HG03159 (cell line): Measurements from ENCODE around the gene CTBP2.

Source experiments
- ATAC-seq: cut with Tn5 transposase; IDR thresholded peaks from one replicate; pipeline ENCODE4 v1.9.1; 2021; ENCODE audit warnings: mild to moderate bottlenecking, moderate library complexity; ENCODE audit not compliant: unreplicated experiment

CTBP2 gene

GRCh38 chr10:125159932-125160855 lies at the start of gene CTBP2:
Gene CTBP2 (minus strand): TSS chr10:125160563.
- ATAC-seq: no peak

GRCh38 chr10:125209591-125210355 lies 49.4 kb upstream of the CTBP2 start:
- no peak for ATAC-seq

- ATAC-seq: no peak
Observed at GRCh38 chr10:125208854-125209565, 48.6 kb upstream of the CTBP2 start.

GRCh38 chr10:125206623-125207022 lies 46.3 kb upstream of the CTBP2 start:
- no peak for ATAC-seq

GRCh38 chr10:125205431-125205830 lies 45.1 kb upstream of the CTBP2 start:
- no peak for ATAC-seq

- ATAC-seq: no peak
Observed at GRCh38 chr10:125204400-125204799, 44.0 kb upstream of the CTBP2 start.

- no peak for ATAC-seq
Observed at GRCh38 chr10:125203186-125203800, 42.9 kb upstream of the CTBP2 start.

- ATAC-seq: no peak
Observed at GRCh38 chr10:125201791-125202622, 41.6 kb upstream of the CTBP2 start.

- peak; percentile 95 for ATAC-seq
Observed at GRCh38 chr10:125201108-125201524, 40.8 kb upstream of the CTBP2 start.

GRCh38 chr10:125200396-125200795 lies 40.0 kb upstream of the CTBP2 start:
- ATAC-seq: no peak

- ATAC-seq: no peak
Observed at GRCh38 chr10:125199270-125199669, 38.9 kb upstream of the CTBP2 start.

GRCh38 chr10:125194814-125195213 lies 34.5 kb upstream of the CTBP2 start:
- no peak for ATAC-seq

GRCh38 chr10:125193306-125193877 lies 33.0 kb upstream of the CTBP2 start:
- no peak for ATAC-seq

- no peak for ATAC-seq
Observed at GRCh38 chr10:125192620-125193019, 32.3 kb upstream of the CTBP2 start.

- ATAC-seq: no peak
Observed at GRCh38 chr10:125192005-125192404, 31.6 kb upstream of the CTBP2 start.

GRCh38 chr10:125190946-125191345 lies 30.6 kb upstream of the CTBP2 start:
- ATAC-seq: no peak

- ATAC-seq: no peak
Observed at GRCh38 chr10:125190414-125190813, 30.1 kb upstream of the CTBP2 start.

- ATAC-seq: no peak
Observed at GRCh38 chr10:125189162-125189561, 28.8 kb upstream of the CTBP2 start.
